Esophagus muscularis mucosa (tissue), 4 donors: ENCODE results near the gene KIAA2012. TPM values are rescaled to one million over a fixed set of nuclear protein-coding genes. Genes with fewer than 3 reads are reported as not detected.

Source experiments
- DNase-seq: peaks from one replicate; pipeline ENCODE4 v3.0.0-alpha.2; 2017; ENCODE audit errors: extremely low spot score
- H3K27ac ChIP-seq, 4 donors: fragments of 200-600 bp; sonication (generic); replicated peaks in 1 of 4; 1 replicate in 3 of 4; 2 replicates in 1 of 4; pipeline ENCODE4 v1.5.1; 2016 to 2019; ENCODE audit warnings: mild to moderate bottlenecking in 1 of 4
- H3K27me3 ChIP-seq, 4 donors: fragments of 200-600 bp; sonication (generic); one replicate each; pipeline versions ENCODE4 v1.5.1 to v1.6.0; 2016 to 2019
- H3K36me3 ChIP-seq, 4 donors: fragments of 200-600 bp; sonication (generic); one replicate each; pipeline ENCODE4 v1.5.1; 2016 to 2019
- H3K4me1 ChIP-seq, 4 donors: fragments of 200-600 bp; sonication (generic); one replicate each; pipeline ENCODE4 v1.5.1; 2016 to 2019
- H3K4me3 ChIP-seq, 4 donors: fragments of 200-600 bp; sonication (generic); 1 replicate in 2 of 4; 2 replicates in 2 of 4; pipeline ENCODE4 v1.5.1; 2016 to 2019; ENCODE audit warnings: mild to moderate bottlenecking in 4 of 4, moderate library complexity in 1 of 4
- H3K9me3 ChIP-seq, 4 donors: fragments of 200-600 bp; sonication (generic); 1 replicate in 3 of 4; 2 replicates in 1 of 4; pipeline ENCODE4 v1.5.1; 2016 to 2019
- EP300 ChIP-seq: sonication (generic); formaldehyde crosslinking; IDR thresholded peaks from one replicate; pipeline ENCODE4 v1.6.1; 2017; ENCODE audit warnings: antibody characterized with exemption
- POLR2A ChIP-seq: fragments of 450-650 bp; IDR thresholded peaks from one replicate; pipeline ENCODE4 v1.6.1; 2017; ENCODE audit warnings: antibody characterized with exemption, moderate library complexity, mild to moderate bottlenecking, low read depth
- POLR2AphosphoS5 ChIP-seq, 2 donors: sonication (generic); formaldehyde crosslinking; IDR thresholded peaks; one replicate each; pipeline ENCODE4 v1.6.1; 2017; ENCODE audit warnings: antibody characterized with exemption in 2 of 2
- WGBS: methylation state at CpG from one replicate; pipeline ENCODE4 v1.1.5; 2018; 5-methylcytosine and 5-hydroxymethylcytosine counted together
- intact Hi-C: fragments of 100-400 bp; cut with DNase I; formaldehyde crosslinking; loops from one replicate; pipeline ENCODE4 v1.15.1; 2023
- total RNA-seq, 4 donors: library from RNA; depleted of rRNA; stranded (reverse); fragments of >200 nt; gene quantifications; one replicate each; pipeline versions ENCODE4 v1.1.0 to v1.2.1, GENCODE V29; 2016
- TF ChIP-seq, protein P1 (sequence below), 3 experiments: fragments of 200-600 bp in 2 of 3; fragments of 450-650 bp in 1 of 3; sonication (generic) in 2 of 3; IDR thresholded peaks; one replicate each; pipeline ENCODE4 v1.5.1; 2017 to 2019; ENCODE audit warnings: antibody characterized with exemption in 3 of 3, mild to moderate bottlenecking in 2 of 3, moderate library complexity in 1 of 3

KIAA2012 gene
- total RNA-seq, 4 donors from 2014 or later, result 0.45 TPM; not detected in 3

DNA sequence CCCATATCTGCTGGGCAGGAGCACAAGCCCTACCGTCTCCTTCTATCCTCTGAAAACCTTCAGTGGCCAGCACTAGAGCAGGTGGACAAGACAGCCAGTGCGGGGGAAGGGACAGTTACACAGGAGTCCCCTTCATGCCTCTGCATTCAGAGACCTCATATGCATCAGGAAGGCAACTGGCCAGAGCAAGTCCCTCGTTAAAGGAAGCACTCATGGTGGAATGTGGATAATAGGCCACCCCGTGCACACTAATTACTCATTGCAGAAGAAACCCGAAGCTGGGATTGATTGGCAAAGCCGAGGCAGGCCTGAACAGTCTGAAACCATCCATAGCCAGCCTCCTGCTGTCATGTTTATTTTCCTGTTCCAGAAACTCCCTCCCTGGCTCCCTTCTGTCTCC lies 11.2 kb downstream of the KIAA2012 start:
- WGBS, result 37% methylated on average over 6 of the region's 6 CpGs
- TF ChIP-seq, protein P1, sequence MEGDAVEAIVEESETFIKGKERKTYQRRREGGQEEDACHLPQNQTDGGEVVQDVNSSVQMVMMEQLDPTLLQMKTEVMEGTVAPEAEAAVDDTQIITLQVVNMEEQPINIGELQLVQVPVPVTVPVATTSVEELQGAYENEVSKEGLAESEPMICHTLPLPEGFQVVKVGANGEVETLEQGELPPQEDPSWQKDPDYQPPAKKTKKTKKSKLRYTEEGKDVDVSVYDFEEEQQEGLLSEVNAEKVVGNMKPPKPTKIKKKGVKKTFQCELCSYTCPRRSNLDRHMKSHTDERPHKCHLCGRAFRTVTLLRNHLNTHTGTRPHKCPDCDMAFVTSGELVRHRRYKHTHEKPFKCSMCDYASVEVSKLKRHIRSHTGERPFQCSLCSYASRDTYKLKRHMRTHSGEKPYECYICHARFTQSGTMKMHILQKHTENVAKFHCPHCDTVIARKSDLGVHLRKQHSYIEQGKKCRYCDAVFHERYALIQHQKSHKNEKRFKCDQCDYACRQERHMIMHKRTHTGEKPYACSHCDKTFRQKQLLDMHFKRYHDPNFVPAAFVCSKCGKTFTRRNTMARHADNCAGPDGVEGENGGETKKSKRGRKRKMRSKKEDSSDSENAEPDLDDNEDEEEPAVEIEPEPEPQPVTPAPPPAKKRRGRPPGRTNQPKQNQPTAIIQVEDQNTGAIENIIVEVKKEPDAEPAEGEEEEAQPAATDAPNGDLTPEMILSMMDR (IDR thresholded peaks at IDR 0.05), result no peak
- TF ChIP-seq EP300 (no peak), POLR2AphosphoS5 (IDR thresholded peaks at IDR 0.05) (no peak), POLR2A (no peak)

DNA sequence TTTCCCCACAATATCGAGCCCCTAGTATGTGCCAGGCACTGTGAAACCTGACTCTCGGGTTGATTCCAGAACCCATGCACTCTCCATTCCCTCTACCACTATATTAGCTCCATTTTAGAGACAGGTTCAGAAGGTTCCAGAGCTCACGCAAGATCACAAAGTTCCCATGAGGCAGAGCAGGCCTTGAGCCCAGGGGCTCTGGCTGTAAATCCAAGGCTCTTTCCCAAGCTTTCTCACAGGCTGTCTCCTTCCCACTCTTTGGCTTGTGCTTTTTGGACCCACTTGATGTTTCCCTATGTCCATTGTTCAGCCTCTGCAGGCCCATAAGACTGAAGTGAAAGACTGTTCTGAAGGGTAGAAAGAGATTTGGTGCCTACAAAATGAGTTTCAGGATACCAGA lies 15.7 kb downstream of the KIAA2012 start:
- no peak overlapping the region for H3K27ac ChIP-seq
- no peaks in the 10 kb centered on the region for H3K36me3 ChIP-seq
- no peaks in the 10 kb centered on the region for H3K9me3 ChIP-seq
- peaks cover 8 to 40% (median 32%) of the 10 kb centered on the region in 4 donors for H3K4me1 ChIP-seq
- DNase-seq, result no peak
- TF ChIP-seq EP300, result no peak
- TF ChIP-seq, protein P1 (IDR thresholded peaks at IDR 0.05), result no peak
- no peak for TF ChIP-seq POLR2A
- no peak for TF ChIP-seq POLR2AphosphoS5 (IDR thresholded peaks at IDR 0.05)
- WGBS, result 81% methylated on average over 3 of the region's 3 CpGs
- H3K27me3 ChIP-seq, result no peaks in the 10 kb centered on the region
- H3K4me3 ChIP-seq, result no peak overlapping the region
- intact Hi-C loops, result no loop called here

More for the DNA sequence above, 11.2 kb downstream of the KIAA2012 start:
- H3K27ac ChIP-seq, result peak overlapping the region in 1 of 4 donors; percentile 25
- no peaks in the 10 kb centered on the region for H3K36me3 ChIP-seq
- no peak for DNase-seq
- H3K27me3 ChIP-seq, result no peaks in the 10 kb centered on the region
- H3K4me1 ChIP-seq, result peaks cover 6 to 19% (median 14%) of the 10 kb centered on the region in 4 donors
- intact Hi-C loops, result no loop called here
- no peaks in the 10 kb centered on the region for H3K9me3 ChIP-seq
- H3K4me3 ChIP-seq, result no peak overlapping the region

DNA sequence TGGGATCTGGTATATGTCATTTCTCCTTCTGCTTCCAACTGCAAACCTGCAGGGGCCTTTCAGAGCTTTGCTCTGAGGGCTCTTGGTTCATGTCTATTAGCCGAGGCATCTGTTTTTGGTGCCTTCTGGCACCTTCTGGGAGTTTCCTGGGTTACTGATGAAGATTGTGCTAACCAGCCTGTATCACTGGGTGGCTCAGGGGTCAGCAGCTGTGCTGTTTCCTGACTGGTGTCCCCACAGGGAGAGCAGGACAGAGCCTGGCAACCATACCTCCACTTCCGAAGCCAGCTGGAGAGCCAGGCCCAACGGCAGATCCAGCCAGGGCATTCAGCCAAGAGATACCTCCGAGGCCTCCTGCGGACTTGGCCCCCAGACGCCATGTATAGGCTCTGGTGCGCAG lies 17.5 kb downstream of the KIAA2012 start:
- intact Hi-C loops, result no loop called here
- Histone ChIP-seq H3K27me3 (no peaks in the 10 kb centered on the region), H3K4me3 (no peak overlapping the region), H3K9me3 (no peaks in the 10 kb centered on the region), H3K4me1 (peaks cover 3 to 22% (median 19%) of the 10 kb centered on the region in 4 donors), H3K27ac (peak overlapping the region in 3 of 4 donors; percentile 37 to 59 (median 40)), H3K36me3 (no peaks in the 10 kb centered on the region)
- no peak for DNase-seq
- 67% methylated on average over 1 of the region's 7 CpGs for WGBS
- TF ChIP-seq, protein P1 (IDR thresholded peaks at IDR 0.05), result no peak
- TF ChIP-seq POLR2AphosphoS5 (IDR thresholded peaks at IDR 0.05), result no peak
- TF ChIP-seq POLR2A, result no peak
- no peak for TF ChIP-seq EP300

DNA sequence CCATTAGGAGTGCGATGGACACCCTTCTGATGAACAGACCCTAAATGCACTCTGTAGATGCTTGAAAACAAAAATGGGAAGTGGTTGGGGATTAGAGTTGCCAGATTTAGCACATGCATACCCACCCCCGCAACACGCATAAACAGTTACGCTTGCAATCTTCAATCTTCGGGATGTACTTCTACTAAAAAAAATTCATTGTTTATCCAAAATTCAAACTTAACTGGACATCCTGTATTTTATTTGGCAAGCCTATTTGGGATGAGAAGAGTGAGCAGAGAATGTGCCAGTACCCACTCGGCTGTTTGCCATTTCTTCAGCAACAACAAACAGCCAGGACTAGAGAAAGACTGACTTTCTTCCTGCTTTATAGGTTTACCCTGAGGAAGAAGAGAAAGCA lies 18.4 kb downstream of the KIAA2012 start:
- peaks cover 3 to 21% (median 19%) of the 10 kb centered on the region in 4 donors for H3K4me1 ChIP-seq
- WGBS, result 24% methylated on average over 6 of the region's 6 CpGs
- intact Hi-C loops, result no loop called here
- no peaks in the 10 kb centered on the region for H3K36me3 ChIP-seq
- H3K27ac ChIP-seq, result peak overlapping the region in 3 of 4 donors; percentile 37 to 59 (median 40)
- no peak for TF ChIP-seq POLR2A
- no peak for TF ChIP-seq POLR2AphosphoS5 (IDR thresholded peaks at IDR 0.05)
- no peak for TF ChIP-seq EP300
- TF ChIP-seq, protein P1 (IDR thresholded peaks at IDR 0.05), result no peak
- no peak for DNase-seq
- H3K4me3 ChIP-seq, result no peak overlapping the region
- H3K27me3 ChIP-seq, result no peaks in the 10 kb centered on the region
- no peaks in the 10 kb centered on the region for H3K9me3 ChIP-seq

DNA sequence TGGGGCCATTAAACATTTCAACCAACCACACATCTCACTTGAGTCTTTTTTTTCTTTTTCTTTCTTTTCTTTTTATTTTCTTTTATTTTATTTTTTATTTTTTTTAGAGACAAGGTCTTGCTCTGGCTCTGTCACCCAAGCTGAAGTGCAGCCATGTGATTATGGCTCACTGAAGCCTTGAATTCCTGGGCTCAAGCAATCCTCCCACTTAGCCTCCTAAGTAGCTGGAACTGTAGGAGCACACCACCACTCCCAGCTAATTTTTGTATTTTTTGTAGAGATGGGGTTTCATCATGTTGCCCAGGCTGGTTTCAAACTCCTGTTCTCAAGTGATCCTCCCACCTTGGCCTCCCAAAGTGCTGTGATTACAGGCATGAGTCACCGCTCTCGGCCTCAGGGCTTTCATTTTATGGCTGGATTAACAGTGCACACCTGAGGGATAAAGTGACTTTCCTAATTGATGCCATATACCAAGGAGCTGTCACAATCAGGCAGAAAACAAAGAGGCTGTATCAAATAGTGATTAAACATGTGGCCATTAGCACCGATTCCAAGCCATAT lies 21.5 kb downstream of the KIAA2012 start:
- Histone ChIP-seq H3K27ac (no peak overlapping the region), H3K27me3 (no peaks in the 10 kb centered on the region), H3K36me3 (no peaks in the 10 kb centered on the region), H3K4me3 (no peak overlapping the region), H3K4me1 (peaks cover 3 to 21% (median 19%) of the 10 kb centered on the region in 4 donors), H3K9me3 (no peaks in the 10 kb centered on the region)
- intact Hi-C loops, result no loop called here
- no peak for TF ChIP-seq POLR2A
- no peak for TF ChIP-seq POLR2AphosphoS5 (IDR thresholded peaks at IDR 0.05)
- TF ChIP-seq, protein P1 (IDR thresholded peaks at IDR 0.05), result no peak
- no peak for TF ChIP-seq EP300
- DNase-seq, result no peak
- WGBS, result 97% methylated on average over 3 of the region's 3 CpGs
